Activated naive CD4-positive, alpha-beta T cell (primary cell): Measurements from ENCODE around the gene KLHDC7B.
"Not testable (repeated sequence)": the region's sequence is repeated elsewhere in the genome, so short reads cannot be mapped to it uniquely, and the experiment has no call there.

Experiments
- DNase-seq, 4 experiments: peaks; one replicate each; lab custom pipeline; 2025; lab: John Stamatoyannopoulos, UW

KLHDC7B gene

GRCh38 chr22:50517495-50518260 is 28.0 kb upstream of the KLHDC7B start:
- no peak for DNase-seq

- DNase-seq = no peak
Measured at GRCh38 chr22:50518606-50519005, 27.1 kb upstream of the KLHDC7B start.

DNA sequence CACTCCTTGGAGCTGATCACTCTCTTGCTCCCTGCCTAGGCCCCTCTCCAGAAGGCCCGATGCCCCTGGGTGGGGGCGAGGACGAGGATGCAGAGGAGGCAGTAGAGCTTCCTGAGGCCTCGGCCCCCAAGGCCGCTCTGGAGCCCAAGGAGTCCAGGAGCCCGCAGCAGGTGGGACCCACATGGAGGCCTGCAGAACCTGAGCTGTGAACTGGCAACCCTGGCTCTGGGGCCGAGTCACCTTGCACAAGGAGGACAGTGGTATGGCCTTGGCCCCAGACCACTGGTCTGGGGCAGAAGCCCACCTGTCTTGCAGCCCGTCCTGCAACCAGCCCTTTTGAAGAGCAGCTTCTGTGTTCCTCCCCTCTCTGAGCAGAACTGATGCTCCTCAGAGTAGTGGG is 26.5 kb upstream of the KLHDC7B start:
- no peak for DNase-seq

- DNase-seq = not testable (repeated sequence)
Measured at GRCh38 chr22:50520184-50520583, 25.5 kb upstream of the KLHDC7B start.

DNA sequence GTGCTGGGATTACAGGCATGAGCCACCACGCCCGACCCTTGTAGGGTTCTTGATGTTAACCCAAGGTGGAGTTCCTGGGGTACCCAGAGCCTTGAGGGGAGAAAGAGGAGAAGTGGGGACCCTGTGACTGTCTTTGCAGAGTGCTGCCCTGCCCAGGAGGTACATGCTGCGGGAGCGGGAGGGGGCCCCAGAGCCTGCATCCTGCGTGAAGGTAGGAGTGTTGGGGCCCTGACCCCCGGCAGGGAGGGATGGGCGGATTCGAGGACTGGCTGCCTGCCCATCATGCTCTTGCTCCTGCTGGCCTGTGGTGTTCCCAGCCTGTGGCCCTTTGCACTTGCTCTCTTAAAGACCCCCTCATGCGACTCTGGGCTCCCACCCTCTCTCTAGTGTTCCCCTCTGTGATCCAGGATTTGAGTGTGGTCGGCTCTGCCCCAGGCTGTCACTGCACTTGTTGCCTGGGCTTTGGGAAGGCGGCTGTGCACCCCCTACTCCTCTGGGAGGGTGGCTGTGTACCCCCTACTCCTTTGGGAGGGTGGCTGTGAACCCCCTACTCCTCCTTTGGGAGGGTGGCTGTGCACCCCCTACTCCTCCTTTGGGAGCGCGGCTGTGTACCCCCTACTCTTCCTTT is 24.8 kb upstream of the KLHDC7B start:
- DNase-seq = no peak

DNA sequence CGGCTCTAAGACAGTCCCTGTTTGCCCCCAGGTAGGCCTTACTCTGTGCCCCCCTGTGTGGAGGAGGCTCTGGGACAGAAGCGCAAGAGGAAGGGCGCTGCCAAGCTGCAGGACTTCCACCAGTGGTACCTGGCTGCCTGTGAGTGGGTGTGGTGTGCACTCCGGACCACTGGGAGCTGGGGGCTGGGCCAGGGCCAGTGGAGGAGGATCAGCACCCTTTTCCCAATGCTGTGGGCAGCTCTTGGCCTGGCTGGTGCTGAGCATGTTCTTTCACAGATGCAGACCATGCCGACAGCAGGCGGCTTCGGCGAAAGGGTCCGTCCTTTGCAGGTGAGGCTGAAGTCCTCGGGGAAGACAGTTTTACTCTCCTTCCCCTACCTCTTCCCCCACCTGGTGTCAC is 24.0 kb upstream of the KLHDC7B start:
- DNase-seq = no peak

DNA sequence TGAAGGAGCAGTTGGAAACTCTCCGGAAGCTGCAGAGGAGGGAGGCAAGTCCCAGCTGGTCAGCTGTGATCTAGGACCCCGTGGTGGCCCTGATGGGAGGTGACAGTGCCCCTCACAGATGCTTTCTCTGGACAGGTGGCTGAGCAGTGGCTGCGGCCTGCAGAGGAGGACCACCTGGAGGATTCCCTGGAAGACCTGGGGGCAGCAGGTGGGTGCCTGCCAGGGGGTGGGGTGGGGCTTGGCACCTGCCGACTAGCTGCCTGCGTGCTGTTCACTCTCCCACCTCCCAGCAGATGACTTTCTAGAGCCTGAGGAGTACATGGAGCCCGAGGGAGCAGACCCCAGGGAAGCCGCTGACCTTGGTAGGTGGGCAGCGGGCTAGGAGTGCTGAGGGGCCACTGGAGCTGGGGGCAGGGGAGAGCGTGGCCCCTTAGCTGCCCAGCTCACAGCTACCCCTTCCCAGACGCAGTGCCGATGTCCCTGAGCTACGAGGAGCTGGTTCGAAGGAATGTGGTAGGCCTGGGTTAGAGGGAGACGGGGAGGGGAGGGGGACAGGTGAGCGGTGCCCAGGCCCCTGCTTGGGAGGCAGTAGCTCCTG is 23.4 kb upstream of the KLHDC7B start:
- DNase-seq = no peak

- no peak for DNase-seq
Measured at GRCh38 chr22:50522806-50523438, 22.8 kb upstream of the KLHDC7B start.

- DNase-seq = no peak
Measured at GRCh38 chr22:50523458-50523805, 22.3 kb upstream of the KLHDC7B start.

- no peak for DNase-seq
Measured at GRCh38 chr22:50523806-50524675, 21.7 kb upstream of the KLHDC7B start.

GRCh38 chr22:50524676-50525103 is 21.0 kb upstream of the KLHDC7B start:
- no peak for DNase-seq

- peak; percentile 94 to 98 (median 96) for DNase-seq
Measured at GRCh38 chr22:50525104-50525857, 20.4 kb upstream of the KLHDC7B start, which contains the start of gene SCO2. Gene SCO2 (minus strand): TSS chr22:50525598. CDS start chr22:50524411, 1,187 bp downstream.

GRCh38 chr22:50525858-50526107 is 19.9 kb upstream of the KLHDC7B start:
- no peak for DNase-seq

DNA sequence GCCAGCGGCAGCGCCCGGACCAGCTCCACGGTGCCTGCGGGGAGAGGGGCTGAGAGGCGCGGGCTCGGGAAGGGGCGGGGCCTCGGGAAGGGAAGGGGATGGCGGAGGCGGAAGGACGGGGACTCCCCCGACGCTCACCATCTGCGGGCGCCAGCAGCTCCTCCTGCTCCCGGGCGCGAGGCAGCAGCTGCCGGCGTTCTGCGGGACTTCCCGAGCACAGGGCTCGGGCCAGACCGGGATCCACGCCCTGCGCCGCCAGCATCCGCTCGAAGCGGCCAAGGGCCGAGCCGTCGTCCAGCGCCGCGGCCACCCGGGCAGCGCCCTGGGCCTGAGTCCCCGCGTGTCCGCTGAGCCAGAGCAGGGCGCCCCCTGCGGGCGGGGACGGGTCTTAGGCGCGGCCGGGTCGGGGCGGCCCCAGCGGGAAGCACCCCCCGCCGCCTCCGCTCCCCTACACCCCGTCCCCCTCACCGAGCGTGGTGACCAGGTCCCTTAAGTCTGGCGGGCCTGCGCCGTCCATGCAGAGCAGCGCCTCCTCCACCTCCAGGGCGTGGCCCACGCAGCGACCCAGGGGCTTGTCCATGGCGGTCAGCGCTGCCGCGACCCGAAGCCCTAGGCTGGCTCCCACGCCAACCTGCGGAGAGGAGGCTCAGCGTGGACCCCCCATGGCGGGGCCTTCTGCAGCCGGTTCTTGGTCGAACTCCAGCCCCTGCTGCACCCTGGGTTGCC is 19.4 kb upstream of the KLHDC7B start:
- peak; percentile 70 to 77 (median 73) for DNase-seq

DNA sequence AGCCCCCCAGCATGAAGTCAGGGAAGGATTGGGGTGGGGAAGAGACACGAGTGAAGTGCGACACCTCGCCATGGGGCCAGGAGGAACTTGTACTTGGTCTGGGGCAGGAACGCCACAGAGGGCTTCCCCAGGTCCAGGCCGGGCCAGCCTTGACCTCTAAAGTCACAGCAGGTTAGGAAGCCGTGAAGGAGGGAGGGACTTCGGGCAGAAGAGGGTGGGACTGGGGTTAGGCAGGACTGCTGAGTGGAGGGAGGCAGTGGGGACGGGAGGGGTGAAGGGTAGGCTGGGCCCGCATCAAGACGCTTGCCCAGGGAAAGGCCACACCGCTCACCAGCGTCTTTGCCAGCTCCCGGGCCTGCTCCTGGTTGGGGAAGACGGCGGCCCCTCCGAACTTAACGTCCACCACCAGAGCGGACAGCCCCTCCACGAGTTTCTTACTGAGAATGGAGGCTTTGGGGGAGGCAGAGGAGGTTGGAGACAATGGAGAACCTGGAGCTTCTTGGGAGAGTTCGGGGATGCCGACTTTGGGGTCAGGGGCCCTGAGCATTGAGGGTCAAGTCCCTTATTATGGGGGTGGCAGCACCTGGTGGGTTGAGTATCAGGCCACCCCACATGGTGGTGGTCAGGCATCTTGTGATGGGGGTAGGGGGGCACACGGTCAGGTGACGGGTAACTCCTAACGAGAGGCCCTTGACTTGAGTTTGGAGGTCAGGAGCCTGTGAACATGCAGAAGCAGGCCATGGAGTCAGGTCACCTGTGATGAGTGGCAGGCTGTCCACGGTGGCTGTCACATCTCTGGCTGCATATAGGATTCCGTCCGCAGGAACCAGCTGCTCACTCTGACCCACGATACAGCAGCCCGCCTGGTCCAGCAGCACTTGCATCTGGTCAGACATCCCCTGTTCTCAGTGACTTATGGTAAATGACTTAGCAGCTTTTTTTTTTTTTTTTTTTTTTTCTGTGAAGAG is 18.6 kb upstream of the KLHDC7B start:
- no peak for DNase-seq

- DNase-seq = no peak
Measured at GRCh38 chr22:50527921-50528681, 17.6 kb upstream of the KLHDC7B start.

- DNase-seq = no peak
Measured at GRCh38 chr22:50528682-50529415, 16.9 kb upstream of the KLHDC7B start.

- no peak for DNase-seq
Measured at GRCh38 chr22:50529416-50529896, 16.2 kb upstream of the KLHDC7B start.
